ENCODE results near the gene EMILIN2.
"Not testable (repeated sequence)": the region's sequence is repeated elsewhere in the genome, so short reads cannot be mapped to it uniquely, and the experiment has no call there.

The EMILIN2 gene

GRCh38 chr18:2848247-2849246, 1.7 kb downstream of the EMILIN2 start:
- Mint-ChIP-seq H3K27me3 (ENCODE audit: low read depth) (peaks cover 61% of the 10 kb centered on the region), H3K36me3 (ENCODE audit: low read depth) (no peaks in the 10 kb centered on the region), H3K4me1 (peaks cover 43% of the 10 kb centered on the region), H3K4me3 (peak overlapping the region; percentile 91 to 97 (median 96)), H3K9me3 (no peaks in the 10 kb centered on the region), H3K27ac (peak overlapping the region; percentile 67 to 92 (median 76))
- no peak for TF ChIP-seq CTCF (IDR thresholded peaks at IDR 0.05; ENCODE audit: unreplicated experiment in 3 of 3)

- H3K4me1 Mint-ChIP-seq = peaks cover 60% of the 10 kb centered on the region
- H3K9me3 Mint-ChIP-seq = no peaks in the 10 kb centered on the region
- peaks cover 48% of the 10 kb centered on the region for H3K27me3 Mint-ChIP-seq (ENCODE audit: low read depth)
- no peaks in the 10 kb centered on the region for H3K36me3 Mint-ChIP-seq (ENCODE audit: low read depth)
- H3K4me3 Mint-ChIP-seq = no peak overlapping the region
- no peak for TF ChIP-seq CTCF (IDR thresholded peaks at IDR 0.05; ENCODE audit: unreplicated experiment in 3 of 3)
- peak overlapping the region in 1 of 3 experiments; percentile 36 for H3K27ac Mint-ChIP-seq
These were observed 4.0 kb downstream of the EMILIN2 start for GRCh38 chr18:2850816-2851215.

GRCh38 chr18:2851771-2852170, 5.0 kb downstream of the EMILIN2 start:
- H3K4me1 Mint-ChIP-seq = peaks cover 62% of the 10 kb centered on the region
- H3K36me3 Mint-ChIP-seq (ENCODE audit: low read depth) = no peaks in the 10 kb centered on the region
- H3K27me3 Mint-ChIP-seq (ENCODE audit: low read depth) = peaks cover 39% of the 10 kb centered on the region
- no peak for TF ChIP-seq CTCF (IDR thresholded peaks at IDR 0.05; ENCODE audit: unreplicated experiment in 3 of 3)
- no peak overlapping the region for H3K4me3 Mint-ChIP-seq
- no peaks in the 10 kb centered on the region for H3K9me3 Mint-ChIP-seq
- peak overlapping the region in 2 of 3 experiments; percentile 8 to 10 for H3K27ac Mint-ChIP-seq

- Mint-ChIP-seq H3K27me3 (ENCODE audit: low read depth) (peaks cover 37% of the 10 kb centered on the region), H3K27ac (peak overlapping the region in 1 of 3 experiments; percentile 10), H3K4me1 (peaks cover 68% of the 10 kb centered on the region)
- not testable (repeated sequence) for H3K36me3 Mint-ChIP-seq (ENCODE audit: low read depth); H3K4me3 Mint-ChIP-seq; H3K9me3 Mint-ChIP-seq
These were observed 5.7 kb downstream of the EMILIN2 start for GRCh38 chr18:2852460-2852859.

- Mint-ChIP-seq H3K4me3 (no peak overlapping the region), H3K9me3 (no peaks in the 10 kb centered on the region), H3K27ac (no peak overlapping the region), H3K27me3 (ENCODE audit: low read depth) (peaks cover 28% of the 10 kb centered on the region), H3K4me1 (peaks cover 62% of the 10 kb centered on the region), H3K36me3 (ENCODE audit: low read depth) (no peaks in the 10 kb centered on the region)
- no peak for TF ChIP-seq CTCF (IDR thresholded peaks at IDR 0.05; ENCODE audit: unreplicated experiment in 3 of 3)
These were observed 6.5 kb downstream of the EMILIN2 start for GRCh38 chr18:2853173-2853925.
